Epithelial cell of esophagus (primary cell): ENCODE data around the gene CCDC102A.

ENCODE experiments used
- DNase-seq: peaks from one replicate; pipeline ENCODE4 v3.0.0; 2010; ENCODE audit warnings: low read depth
- H3K4me3 ChIP-seq: 2 replicates; pipeline ENCODE4 v1.5.1; 2011; ENCODE audit warnings: mild to moderate bottlenecking, low read length, control low read depth
- CTCF ChIP-seq: IDR thresholded peaks from 2 replicates; pipeline ENCODE4 v1.5.1; 2011; ENCODE audit warnings: low read depth, mild to moderate bottlenecking, low read length, control low read depth, inconsistent platforms; ENCODE audit not compliant: insufficient read depth; ENCODE audit errors: missing control alignments

Gene CCDC102A

GRCh38 chr16:57477531-57478202, 58.7 kb downstream of the CCDC102A start:
- DNase-seq = no peak
- H3K4me3 ChIP-seq = no peak overlapping the region
- TF ChIP-seq CTCF = no peak

DNA sequence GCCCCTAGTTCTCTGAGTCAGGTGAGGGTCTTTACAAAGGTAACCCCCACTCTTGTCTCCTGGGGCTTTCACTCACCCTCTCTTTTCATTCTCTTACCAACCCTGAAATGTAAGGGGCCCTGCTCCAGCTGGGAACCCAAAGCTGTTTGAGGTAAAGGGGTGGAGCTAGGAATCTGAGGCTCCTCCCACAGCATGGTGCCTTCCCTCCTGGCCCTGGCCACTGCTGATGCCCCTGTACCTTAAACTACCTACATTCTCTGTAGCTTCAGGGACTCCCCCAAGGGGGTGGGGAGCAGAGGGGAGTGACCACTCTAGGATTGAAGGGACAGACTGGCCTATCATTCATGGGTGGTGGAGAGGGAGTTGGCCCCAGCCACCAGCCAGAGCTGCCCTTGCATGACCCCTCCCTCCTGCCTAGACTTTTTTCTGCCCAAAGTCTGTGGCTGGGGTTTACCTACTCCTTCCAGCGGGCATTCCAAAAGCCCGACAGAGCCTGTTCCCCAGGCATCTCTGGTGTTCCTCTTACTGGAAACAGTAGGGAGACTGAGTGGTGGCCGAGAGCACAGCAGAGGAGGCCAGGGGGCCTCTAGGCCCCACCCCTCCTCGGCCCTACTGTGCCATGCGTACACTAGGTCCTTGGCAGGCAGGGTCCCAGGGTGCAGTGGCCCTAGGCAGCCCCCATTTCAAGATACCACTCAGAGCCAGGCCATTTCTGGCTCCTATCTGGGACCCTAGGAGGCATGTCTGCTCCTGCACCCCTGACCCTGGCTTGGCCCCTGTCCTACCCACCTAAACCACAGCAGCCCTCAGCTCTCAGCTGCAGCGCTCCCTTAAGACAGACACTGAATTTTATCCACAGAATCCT, 59.6 kb downstream of the CCDC102A start:
- TF ChIP-seq CTCF = no peak
- H3K4me3 ChIP-seq = no peak overlapping the region
- no peak for DNase-seq

GRCh38 chr16:57475711-57476339, 60.5 kb downstream of the CCDC102A start:
- no peak overlapping the region for H3K4me3 ChIP-seq
- peak; percentile 32 for DNase-seq
- TF ChIP-seq CTCF = peak; percentile 43

DNA sequence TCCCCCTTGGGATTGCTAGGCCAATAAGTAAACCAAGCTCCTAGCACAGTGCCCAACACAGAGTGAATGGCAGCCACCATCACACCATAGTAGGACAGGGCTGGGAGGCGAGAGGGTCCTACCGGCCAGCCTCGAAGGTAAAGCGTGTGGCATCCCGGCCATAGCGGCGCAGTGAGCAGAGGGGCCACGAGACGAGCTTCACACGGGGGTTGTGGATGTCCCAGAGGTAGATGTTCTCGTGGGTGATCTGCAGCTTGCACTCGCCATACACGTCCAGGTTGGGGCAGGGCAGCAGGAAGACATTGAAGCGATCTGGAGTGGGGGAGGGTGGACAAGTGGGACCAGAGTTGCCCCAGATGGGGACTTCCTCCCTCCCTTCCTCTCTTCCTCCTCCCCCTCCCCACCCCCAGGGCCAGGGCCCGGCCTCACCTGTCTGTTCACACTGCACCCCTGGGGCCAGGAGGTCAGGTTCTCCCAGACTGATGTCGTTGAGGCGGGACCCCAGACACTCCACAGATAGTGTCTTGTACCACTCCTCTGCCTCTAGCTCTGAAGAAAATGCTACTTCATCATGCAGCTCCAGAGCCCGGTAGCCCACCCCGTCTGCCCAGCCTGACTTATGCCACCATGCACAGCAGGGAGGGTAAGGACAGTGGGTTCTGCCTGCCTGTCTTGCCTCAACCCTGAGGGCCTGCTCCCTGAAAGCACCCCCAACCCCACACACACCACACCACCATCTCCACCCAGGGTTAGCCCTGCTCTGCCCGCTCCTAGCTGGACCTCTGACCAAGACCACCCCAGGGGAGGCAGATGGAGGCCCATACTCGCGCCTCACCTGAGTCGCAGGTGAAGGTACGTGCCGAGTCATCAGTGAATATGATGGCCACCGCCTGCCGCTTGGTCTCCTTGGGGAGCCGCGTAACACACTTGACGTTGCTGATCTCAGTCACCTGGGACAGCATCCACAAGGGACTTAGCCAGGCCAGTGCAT, 61.4 kb downstream of the CCDC102A start:
- no peak for DNase-seq
- H3K4me3 ChIP-seq = no peak overlapping the region
- no peak for TF ChIP-seq CTCF

- no peak for TF ChIP-seq CTCF
- H3K4me3 ChIP-seq = no peak overlapping the region
Measured at GRCh38 chr16:57473906-57474305, 62.5 kb downstream of the CCDC102A start.

DNA sequence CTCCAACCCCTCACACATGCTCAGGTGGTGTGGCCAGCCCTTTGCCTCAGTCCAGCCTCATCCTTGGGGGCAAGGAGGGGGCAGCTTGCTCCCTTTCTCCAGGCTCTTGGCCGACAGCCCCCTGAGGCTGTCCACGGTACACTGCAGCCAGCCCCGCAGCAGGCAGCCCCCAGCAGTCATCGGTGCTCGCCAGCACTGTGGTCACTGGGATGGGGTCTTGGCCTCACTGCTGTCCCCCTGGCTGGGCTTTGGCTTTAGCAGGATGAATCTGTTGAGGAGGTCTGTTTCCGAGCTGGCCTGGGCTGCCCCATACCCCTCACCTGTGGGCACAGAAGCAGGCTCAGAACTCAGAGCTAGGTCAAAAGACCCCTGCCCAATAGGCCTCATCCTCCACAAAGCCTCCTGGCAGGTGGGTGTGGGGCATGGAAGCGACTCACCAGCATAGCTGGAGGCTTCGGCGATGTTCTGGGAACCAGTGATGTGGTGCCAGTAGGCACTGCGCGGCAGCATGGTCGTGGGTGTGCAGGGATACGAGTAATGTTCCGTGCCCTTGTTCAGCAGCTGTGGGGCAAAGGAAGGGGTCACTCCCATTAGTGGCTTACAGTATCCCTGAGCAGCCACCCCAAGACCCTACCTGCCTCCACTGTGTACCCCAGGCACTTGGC, 63.1 kb downstream of the CCDC102A start:
- no peak overlapping the region for H3K4me3 ChIP-seq
- DNase-seq = no peak
- TF ChIP-seq CTCF = no peak

More at GRCh38 chr16:57473906-57474305, 62.5 kb downstream of the CCDC102A start:
- no peak for DNase-seq
